Neural cell (in vitro differentiated cells): ENCODE data around the gene NPIPB2. TPM values are rescaled to one million over a fixed set of nuclear protein-coding genes. Genes with fewer than 3 reads are reported as not detected.

ENCODE experiments used
- H2AFZ ChIP-seq: fragments of 200-600, 300-800 bp; sonication (generic), shearing (Covaris generic); 2 replicates; pipeline ENCODE4 v1.6.0; 2014; ENCODE audit warnings: low read depth, mild to moderate bottlenecking, antibody characterized with exemption, low read length, moderate library complexity
- H3F3A ChIP-seq: fragments of 200-600 bp; shearing (Covaris generic); 2 replicates; pipeline ENCODE4 v1.6.1; 2016; ENCODE audit warnings: mild to moderate bottlenecking, moderate library complexity, mixed read lengths, antibody characterized with exemption, low read length; ENCODE audit not compliant: insufficient read depth, poor library complexity, severe bottlenecking
- H3K27ac ChIP-seq: fragments of 200-600, 300-800 bp; sonication (generic), shearing (Covaris generic); 2 replicates; pipeline ENCODE4 v1.5.1; 2014; ENCODE audit warnings: mild to moderate bottlenecking, low read length, moderate library complexity
- H3K27me3 ChIP-seq: fragments of 300-800, 200-600 bp; sonication (generic), shearing (Covaris generic); 2 replicates; pipeline ENCODE4 v1.6.0; 2014; ENCODE audit warnings: mild to moderate bottlenecking, low read depth, low read length, moderate library complexity; ENCODE audit not compliant: insufficient read depth
- H3K36me3 ChIP-seq: fragments of 300-800, 200-600 bp; sonication (generic), shearing (Covaris generic); 2 replicates; pipeline ENCODE4 v1.5.1; 2014; ENCODE audit warnings: mild to moderate bottlenecking, antibody characterized with exemption, low read length, moderate library complexity; ENCODE audit not compliant: insufficient read depth
- H3K4me2 ChIP-seq: fragments of 300-800, 200-600 bp; sonication (generic), shearing (Covaris generic); 2 replicates; pipeline ENCODE4 v1.6.0; 2014; ENCODE audit warnings: mild to moderate bottlenecking, low read length
- H3K4me3 ChIP-seq: fragments of 300-800, 200-600 bp; sonication (generic), shearing (Covaris generic); 2 replicates; pipeline ENCODE4 v1.5.1; 2014; ENCODE audit warnings: mild to moderate bottlenecking, low read length, moderate library complexity
- H3K79me2 ChIP-seq: fragments of 200-600 bp; shearing (Covaris generic); replicated peaks from 2 replicates; pipeline ENCODE4 v1.6.0; 2014; ENCODE audit warnings: mild to moderate bottlenecking, low read length, moderate library complexity; ENCODE audit not compliant: insufficient read depth
- H3K9ac ChIP-seq: fragments of 300-800, 200-600 bp; sonication (generic), shearing (Covaris generic); 2 replicates; pipeline ENCODE4 v1.6.1; 2016; ENCODE audit warnings: mild to moderate bottlenecking, low read length, mixed read lengths
- H3K9me2 ChIP-seq: fragments of 200-600 bp; shearing (Covaris generic); 2 replicates; pipeline ENCODE4 v1.6.1; 2016; ENCODE audit warnings: mild to moderate bottlenecking, low read length, mixed read lengths; ENCODE audit not compliant: insufficient read depth
- H3K9me3 ChIP-seq: fragments of 200-600, 300-800 bp; sonication (generic), shearing (Covaris generic); 2 replicates; pipeline ENCODE4 v1.6.1; 2016; ENCODE audit warnings: mild to moderate bottlenecking, mixed run types, low read length, moderate library complexity, mixed read lengths
- H4K20me1 ChIP-seq: fragments of 200-600 bp; shearing (Covaris generic); 2 replicates; pipeline ENCODE4 v1.6.1; 2016; ENCODE audit warnings: mild to moderate bottlenecking, mixed run types; ENCODE audit not compliant: insufficient read depth
- EP300 ChIP-seq: fragments of 450-650 bp; conservative IDR thresholded peaks from 2 replicates; pipeline ENCODE4 v1.6.1; 2014; ENCODE audit warnings: antibody characterized with exemption, mild to moderate bottlenecking, moderate library complexity; ENCODE audit not compliant: poor library complexity, severe bottlenecking
- EZH2 ChIP-seq: fragments of 200-600, 300-800 bp; shearing (Covaris generic), sonication (generic); IDR thresholded peaks from 2 replicates; pipeline ENCODE4 v1.6.1; 2014; ENCODE audit warnings: antibody characterized with exemption, low read length, borderline replicate concordance, mild to moderate bottlenecking; ENCODE audit not compliant: insufficient read depth, poor library complexity, severe bottlenecking
- MXI1 ChIP-seq: fragments of 450-650 bp; conservative IDR thresholded peaks from 2 replicates; pipeline ENCODE4 v1.6.1; 2014; ENCODE audit warnings: antibody characterized with exemption, mild to moderate bottlenecking; ENCODE audit not compliant: poor library complexity, severe bottlenecking
- POLR2AphosphoS5 ChIP-seq: IDR thresholded peaks from 2 replicates; pipeline ENCODE4 v1.6.1; 2012
- RAD21 ChIP-seq: fragments of 450-650 bp; conservative IDR thresholded peaks from 2 replicates; pipeline ENCODE4 v1.6.1; 2014; ENCODE audit warnings: antibody characterized with exemption, mild to moderate bottlenecking, moderate library complexity
- REST ChIP-seq: IDR thresholded peaks from 2 replicates; pipeline ENCODE4 v1.6.1; 2012; ENCODE audit warnings: borderline replicate concordance
- SMC3 ChIP-seq: fragments of 450-650 bp; conservative IDR thresholded peaks from 2 replicates; pipeline ENCODE4 v1.6.1; 2014; ENCODE audit warnings: antibody characterized with exemption, mild to moderate bottlenecking, moderate library complexity; ENCODE audit not compliant: poor library complexity
- TAF1 ChIP-seq: IDR thresholded peaks from 2 replicates; pipeline ENCODE4 v1.6.1; 2012; ENCODE audit warnings: low read depth
- polyA plus RNA-seq: library from polyadenylated mRNA; depleted of rRNA; stranded (reverse); fragments of >200 nt; gene quantifications from 2 replicates; pipeline ENCODE4 v1.2.3, GENCODE V29; 2014
- TF ChIP-seq, protein P1 (sequence below): fragments of 450-650 bp; IDR thresholded peaks from 2 replicates; pipeline ENCODE4 v1.5.1; 2014; ENCODE audit warnings: antibody characterized with exemption, mild to moderate bottlenecking, moderate library complexity; ENCODE audit not compliant: poor library complexity, severe bottlenecking

NPIPB2 gene
- polyA plus RNA-seq, 1 donor from 2014 or later: 0.82 TPM

- Histone ChIP-seq H3K27me3 (no peaks in the 10 kb centered on the region), H3K4me2 (no peak overlapping the region), H3K27ac (no peak overlapping the region), H3F3A (no peaks in the 10 kb centered on the region), H3K9me2 (no peaks in the 10 kb centered on the region), H3K79me2 (no peaks in the 10 kb centered on the region), H2AFZ (no peak overlapping the region), H3K4me3 (no peak overlapping the region), H4K20me1 (no peaks in the 10 kb centered on the region), H3K9me3 (no peaks in the 10 kb centered on the region), H3K9ac (no peak overlapping the region), H3K36me3 (no peaks in the 10 kb centered on the region)
- TF ChIP-seq SMC3 (no peak), EP300 (no peak), TAF1 (no peak), POLR2AphosphoS5 (no peak), REST (no peak), RAD21 (no peak), MXI1 (no peak), EZH2 (no peak)
- TF ChIP-seq, protein P1, sequence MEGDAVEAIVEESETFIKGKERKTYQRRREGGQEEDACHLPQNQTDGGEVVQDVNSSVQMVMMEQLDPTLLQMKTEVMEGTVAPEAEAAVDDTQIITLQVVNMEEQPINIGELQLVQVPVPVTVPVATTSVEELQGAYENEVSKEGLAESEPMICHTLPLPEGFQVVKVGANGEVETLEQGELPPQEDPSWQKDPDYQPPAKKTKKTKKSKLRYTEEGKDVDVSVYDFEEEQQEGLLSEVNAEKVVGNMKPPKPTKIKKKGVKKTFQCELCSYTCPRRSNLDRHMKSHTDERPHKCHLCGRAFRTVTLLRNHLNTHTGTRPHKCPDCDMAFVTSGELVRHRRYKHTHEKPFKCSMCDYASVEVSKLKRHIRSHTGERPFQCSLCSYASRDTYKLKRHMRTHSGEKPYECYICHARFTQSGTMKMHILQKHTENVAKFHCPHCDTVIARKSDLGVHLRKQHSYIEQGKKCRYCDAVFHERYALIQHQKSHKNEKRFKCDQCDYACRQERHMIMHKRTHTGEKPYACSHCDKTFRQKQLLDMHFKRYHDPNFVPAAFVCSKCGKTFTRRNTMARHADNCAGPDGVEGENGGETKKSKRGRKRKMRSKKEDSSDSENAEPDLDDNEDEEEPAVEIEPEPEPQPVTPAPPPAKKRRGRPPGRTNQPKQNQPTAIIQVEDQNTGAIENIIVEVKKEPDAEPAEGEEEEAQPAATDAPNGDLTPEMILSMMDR: no peak
Observed at GRCh38 chr16:11890231-11890965, 51.4 kb downstream of the NPIPB2 start.

DNA sequence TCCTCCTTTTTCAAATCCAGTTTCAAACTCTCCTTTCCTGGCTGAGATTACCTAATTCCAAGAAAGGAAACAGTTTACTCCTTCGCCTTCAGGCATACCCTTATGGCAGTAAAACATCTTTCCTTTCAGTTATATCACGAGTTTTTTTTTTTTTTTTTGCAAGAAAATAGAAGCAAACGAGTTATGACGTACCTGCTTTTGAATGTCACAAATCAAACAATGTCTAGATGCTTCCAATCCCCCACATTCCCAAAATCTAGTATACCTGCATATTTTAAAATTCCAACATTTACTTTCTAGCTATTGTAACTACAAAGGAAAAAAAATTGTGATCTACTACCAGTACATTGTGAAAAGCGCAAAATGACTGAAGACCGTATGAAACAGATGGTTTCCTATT is 55.0 kb downstream of the NPIPB2 start:
- H2AFZ ChIP-seq: no peak overlapping the region
- H3K27me3 ChIP-seq: no peaks in the 10 kb centered on the region
- H3K9me3 ChIP-seq: no peaks in the 10 kb centered on the region
- TF ChIP-seq EP300 (no peak), EZH2 (no peak), MXI1 (no peak), SMC3 (no peak)
- H3F3A ChIP-seq: no peaks in the 10 kb centered on the region
- no peaks in the 10 kb centered on the region for H3K79me2 ChIP-seq
- H3K4me2 ChIP-seq: no peak overlapping the region
- peaks cover 5% of the 10 kb centered on the region for H3K36me3 ChIP-seq
- H4K20me1 ChIP-seq: no peaks in the 10 kb centered on the region
- no peak overlapping the region for H3K4me3 ChIP-seq
- H3K9me2 ChIP-seq: no peaks in the 10 kb centered on the region
- no peak overlapping the region for H3K9ac ChIP-seq
- H3K27ac ChIP-seq: no peak overlapping the region
